MM.1S (cell line): ENCODE measurements around the gene ATP6V0B.

Experiments
- DNase-seq: peaks from one replicate; pipeline ENCODE4 v3.0.0-alpha.2; 2015
- H2AFZ ChIP-seq: fragments of 300-600 bp; sonication (generic); 2 replicates; pipeline ENCODE4 v1.6.0; 2016; ENCODE audit warnings: antibody characterized with exemption, low read length
- H3F3A ChIP-seq: fragments of 300-600 bp; sonication (generic); 2 replicates; pipeline ENCODE4 v1.6.1; 2016; ENCODE audit warnings: mild to moderate bottlenecking, antibody characterized with exemption, low read length, moderate library complexity, mixed read lengths; ENCODE audit not compliant: insufficient read depth
- H3K27ac ChIP-seq: fragments of 300-600 bp; sonication (generic); 2 replicates; pipeline ENCODE4 v1.5.1; 2016; ENCODE audit warnings: mild to moderate bottlenecking, low read length
- H3K27me3 ChIP-seq: fragments of 300-600 bp; sonication (generic); replicated peaks from 2 replicates; pipeline ENCODE4 v1.6.0; 2016; ENCODE audit warnings: low read length; ENCODE audit not compliant: insufficient read depth
- H3K36me3 ChIP-seq: fragments of 300-600 bp; sonication (generic); replicated peaks from 2 replicates; pipeline ENCODE4 v1.6.1; 2016; ENCODE audit warnings: mild to moderate bottlenecking, low read length, mixed read lengths; ENCODE audit not compliant: insufficient read depth
- H3K4me1 ChIP-seq: fragments of 300-600 bp; sonication (generic); 2 replicates; pipeline ENCODE4 v1.6.1; 2016; ENCODE audit warnings: low read length, mixed read lengths
- H3K4me2 ChIP-seq: fragments of 300-600 bp; sonication (generic); 2 replicates; pipeline ENCODE4 v1.6.0; 2016; ENCODE audit warnings: low read depth, low read length
- H3K4me3 ChIP-seq: fragments of 300-600 bp; sonication (generic); 2 replicates; pipeline ENCODE4 v1.5.1; 2016; ENCODE audit warnings: low read length, mixed read lengths
- H3K79me2 ChIP-seq: fragments of 300-600 bp; sonication (generic); 2 replicates; pipeline ENCODE4 v1.6.1; 2016; ENCODE audit warnings: mixed run types, low read length, mixed read lengths
- H3K9ac ChIP-seq: fragments of 300-600 bp; sonication (generic); 2 replicates; pipeline ENCODE4 v1.6.1; 2016; ENCODE audit warnings: low read length, mixed read lengths
- H3K9me2 ChIP-seq: fragments of 300-600 bp; sonication (generic); replicated peaks from 2 replicates; pipeline ENCODE4 v1.6.1; 2016; ENCODE audit warnings: mild to moderate bottlenecking, low read length, mixed read lengths; ENCODE audit not compliant: insufficient read depth
- H3K9me3 ChIP-seq: fragments of 300-600 bp; sonication (generic); replicated peaks from 2 replicates; pipeline ENCODE4 v1.6.1; 2016; ENCODE audit warnings: mild to moderate bottlenecking, low read length, mixed read lengths; ENCODE audit not compliant: insufficient read depth
- H4K20me1 ChIP-seq: fragments of 300-600 bp; sonication (generic); 2 replicates; pipeline ENCODE4 v1.6.1; 2016; ENCODE audit warnings: mild to moderate bottlenecking, low read length, moderate library complexity, mixed read lengths; ENCODE audit not compliant: insufficient read depth
- CTCF ChIP-seq: fragments of 300-600 bp; sonication (generic); IDR thresholded peaks from 2 replicates; pipeline ENCODE4 v1.5.1; 2016; ENCODE audit warnings: antibody characterized with exemption, low read length, mixed read lengths
- EZH2 ChIP-seq: fragments of 300-600 bp; sonication (generic); optimal IDR thresholded peaks from 2 replicates; pipeline ENCODE3; 2017; ENCODE audit warnings: low read depth, mild to moderate bottlenecking, antibody characterized with exemption, low read length, mixed read lengths
- EZH2phosphoT487 ChIP-seq: fragments of 300-600 bp; sonication (generic); IDR thresholded peaks from 2 replicates; pipeline ENCODE4 v1.6.1; 2018; ENCODE audit warnings: antibody characterized with exemption, low read length

Gene ATP6V0B

GRCh38 chr1:43944860-43945259 is 29.9 kb upstream of the ATP6V0B start:
- no peak for TF ChIP-seq EZH2
- no peak for TF ChIP-seq EZH2phosphoT487
- no peak for TF ChIP-seq CTCF
- no peaks in the 10 kb centered on the region for H3K9me2 ChIP-seq
- no peak overlapping the region for H3K4me3 ChIP-seq
- no peak overlapping the region for H3K9ac ChIP-seq
- H3F3A ChIP-seq = no peaks in the 10 kb centered on the region
- peaks cover 11% of the 10 kb centered on the region for H3K4me1 ChIP-seq
- no peak for DNase-seq
- no peak overlapping the region for H3K27ac ChIP-seq
- no peak overlapping the region for H3K4me2 ChIP-seq
- H3K9me3 ChIP-seq = no peaks in the 10 kb centered on the region
- no peaks in the 10 kb centered on the region for H3K27me3 ChIP-seq
- H3K79me2 ChIP-seq = peaks cover 23% of the 10 kb centered on the region
- H2AFZ ChIP-seq = no peak overlapping the region
- no peaks in the 10 kb centered on the region for H3K36me3 ChIP-seq
- no peaks in the 10 kb centered on the region for H4K20me1 ChIP-seq

DNA sequence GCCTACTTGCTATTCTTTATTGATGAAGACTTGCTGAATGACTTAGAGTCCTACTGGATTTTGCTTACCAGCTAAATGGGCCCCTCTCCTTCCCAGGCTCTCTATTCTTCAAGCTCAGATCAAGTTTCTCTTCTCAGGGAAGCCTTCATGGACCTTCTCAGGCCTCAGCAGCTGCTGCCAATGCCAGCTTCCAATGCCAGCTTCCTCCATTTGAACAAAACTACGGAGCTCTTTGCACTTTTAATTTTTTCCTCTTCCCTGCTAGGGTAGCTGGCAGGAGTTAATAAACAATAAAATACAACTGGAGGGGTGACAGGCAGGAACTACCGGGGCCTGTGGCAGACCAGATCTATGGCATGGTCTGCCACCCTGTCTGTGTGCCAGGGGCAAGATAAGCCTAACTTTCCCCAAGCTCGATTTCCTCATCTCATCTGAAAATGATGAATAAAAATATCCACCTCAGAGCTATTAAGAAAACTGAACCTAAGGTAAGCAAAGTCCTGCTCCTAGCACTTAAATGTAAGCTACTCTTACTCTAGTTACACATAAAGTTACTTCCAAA is 29.0 kb upstream of the ATP6V0B start:
- Histone ChIP-seq H4K20me1 (no peaks in the 10 kb centered on the region), H3K36me3 (no peaks in the 10 kb centered on the region), H3F3A (no peaks in the 10 kb centered on the region), H3K4me1 (peaks cover 11% of the 10 kb centered on the region), H3K4me2 (peak overlapping the region; percentile 82), H3K27ac (no peak overlapping the region), H3K27me3 (no peaks in the 10 kb centered on the region), H3K9me2 (no peaks in the 10 kb centered on the region), H3K9me3 (no peaks in the 10 kb centered on the region), H3K9ac (peak overlapping the region; percentile 99), H3K79me2 (peaks cover 23% of the 10 kb centered on the region), H3K4me3 (peak overlapping the region; percentile 97), H2AFZ (peak overlapping the region; percentile 99)
- TF ChIP-seq CTCF = no peak
- TF ChIP-seq EZH2phosphoT487 = no peak
- TF ChIP-seq EZH2 = no peak
- no peak for DNase-seq

DNA sequence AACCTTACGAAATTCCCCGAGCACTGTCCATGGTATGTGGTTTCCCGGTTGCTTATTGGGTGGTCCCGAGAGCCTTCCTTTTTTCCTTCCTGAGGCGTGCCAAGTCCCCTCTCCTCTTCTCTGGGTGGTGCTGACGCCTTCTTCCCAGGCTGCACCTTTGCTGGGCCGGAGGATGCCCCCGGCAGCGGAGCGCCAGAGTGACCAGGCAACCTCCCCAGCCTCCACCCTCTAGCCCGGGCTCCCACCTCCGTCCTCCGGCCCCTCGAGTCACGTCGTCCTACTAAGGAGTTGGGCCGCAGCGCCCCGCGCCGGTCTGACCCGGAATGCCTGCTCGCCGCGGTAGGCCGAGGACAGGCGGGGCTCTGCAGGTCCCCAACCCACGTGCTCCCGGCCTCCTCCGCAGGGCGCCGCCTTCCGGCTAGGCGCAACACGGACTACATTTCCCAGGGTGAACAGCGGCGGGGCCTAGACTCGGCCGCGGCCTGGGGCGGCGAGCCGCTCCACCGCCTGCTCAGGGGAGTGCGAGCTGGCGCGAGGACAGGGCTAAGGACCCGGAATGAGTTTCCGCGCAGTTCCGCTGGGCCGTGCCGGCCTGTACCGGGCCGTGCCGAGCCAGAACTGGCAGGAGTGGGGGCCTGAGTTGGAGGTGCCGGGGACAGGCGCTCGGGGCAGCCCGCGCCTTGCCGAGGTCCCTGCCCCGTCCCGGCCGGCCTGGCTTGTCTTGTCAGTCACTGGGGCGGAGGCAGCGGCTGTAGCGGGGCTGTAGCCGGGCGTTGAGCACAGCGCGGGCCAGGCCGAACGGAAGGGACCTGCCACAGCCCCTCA is 28.3 kb upstream of the ATP6V0B start, which contains the start of gene IPO13:
Gene IPO13 (plus strand): TSS at position 715 of the 825 bp plus-strand sequence. CDS start 651 bp downstream, outside the sequence.
- H3K9ac ChIP-seq = peak within 1 kb of the TSS; percentile 99
- peaks cover 11% of the 10 kb centered on the region for H3K4me1 ChIP-seq
- no peaks in the 10 kb centered on the region for H3K36me3 ChIP-seq
- peak within 1 kb of the TSS; percentile 90 for H3K27ac ChIP-seq
- peak within 1 kb of the TSS; percentile 97 for H3K4me2 ChIP-seq
- no peaks in the 10 kb centered on the region for H3K9me3 ChIP-seq
- TF ChIP-seq CTCF = peak; percentile 79
- TF ChIP-seq EZH2 = no peak
- TF ChIP-seq EZH2phosphoT487 = no peak
- H3K9me2 ChIP-seq = no peaks in the 10 kb centered on the region
- DNase-seq = peak; percentile 97
- peaks cover 23% of the 10 kb centered on the region for H3K79me2 ChIP-seq
- H2AFZ ChIP-seq = peak within 1 kb of the TSS; percentile 99
- no peaks in the 10 kb centered on the region for H4K20me1 ChIP-seq
- H3K27me3 ChIP-seq = no peaks in the 10 kb centered on the region
- peak within 1 kb of the TSS; percentile 97 for H3K4me3 ChIP-seq
- no peaks in the 10 kb centered on the region for H3F3A ChIP-seq
